Erythroblast (primary cell): ENCODE results near the gene INTU.
"Not testable (repeated sequence)": the region's sequence is repeated elsewhere in the genome, so short reads cannot be mapped to it uniquely, and the experiment has no call there.

Source experiments
- GATA1 ChIP-seq: IDR thresholded peaks from 2 replicates; pipeline ENCODE4 v1.6.1; 2011; ENCODE audit warnings: low read depth, mild to moderate bottlenecking, control low read depth, low read length, moderate library complexity
- POLR2A ChIP-seq: IDR thresholded peaks from 2 replicates; pipeline ENCODE4 v1.6.1; 2011; ENCODE audit warnings: mild to moderate bottlenecking, low read length

DNA sequence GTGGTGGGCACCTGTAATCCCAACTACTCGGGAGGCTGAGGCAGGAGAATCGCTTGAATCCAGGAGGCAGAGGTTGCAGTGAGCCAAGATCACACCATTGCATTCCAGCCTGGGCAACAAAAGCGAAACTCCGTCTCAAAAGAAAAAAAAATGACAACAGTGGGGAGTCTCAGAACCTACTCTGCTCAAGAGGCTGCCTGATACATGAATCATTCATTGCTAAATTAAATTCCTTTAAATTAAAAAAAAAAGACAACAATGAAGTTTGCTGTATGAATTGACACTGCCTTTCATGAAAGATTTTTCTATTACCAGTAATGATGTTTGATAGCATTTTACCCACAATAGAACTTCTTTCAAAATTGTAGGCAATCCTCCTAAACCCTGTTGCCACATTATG lies 46.3 kb upstream of the INTU start:
- TF ChIP-seq POLR2A, GATA1: not testable (repeated sequence)
